ENCODE results near the gene ZBTB33. TPM values are rescaled to one million over a fixed set of nuclear protein-coding genes. Genes with fewer than 3 reads are reported as not detected.

ZBTB33 gene
- total and polyA plus RNA-seq, 8 donors: 1.7 to 12.0 (median 6.0) TPM

- H3K36me3 ChIP-seq: no peaks in the 10 kb centered on the region
- H3K27me3 ChIP-seq: peaks cover 0 to 5% (median 2%) of the 10 kb centered on the region in 4 donors
- intact Hi-C loops (cut with DNase I): no loop called here
- peak; percentile 92 to 97 (median 94) for ATAC-seq
- H3K9me3 ChIP-seq: no peaks in the 10 kb centered on the region
- no peak for FAIRE-seq
- peaks cover 0 to 8% (median 0%) of the 10 kb centered on the region in 3 donors for H3K4me1 ChIP-seq
- peak overlapping the region; percentile 77 to 94 (median 90) for H3K27ac ChIP-seq
- no peak for TF ChIP-seq CTCF (IDR thresholded peaks at IDR 0.05)
- 0 to 35% methylated on average over 43 of the region's 43 CpGs for WGBS, 2 donors
- peak overlapping the region; percentile 40 to 66 (median 54) for H3K4me3 ChIP-seq
- peak; percentile 72 to 89 (median 80) for DNase-seq
Measured at GRCh38 chrX:120244735-120245498, 5.7 kb upstream of the ZBTB33 start.

GRCh38 chrX:120251471-120252011 is 929 bp downstream of the ZBTB33 start:
- intact Hi-C loops (cut with DNase I): no loop called here
- Histone ChIP-seq H3K27ac (peak overlapping the region; percentile 58 to 91 (median 82)), H3K9me3 (no peaks in the 10 kb centered on the region), H3K4me1 (peaks cover 0 to 6% (median 0%) of the 10 kb centered on the region in 3 donors), H3K4me3 (peak overlapping the region; percentile 19 to 57 (median 39)), H3K27me3 (peaks cover 0 to 5% (median 2%) of the 10 kb centered on the region in 4 donors), H3K36me3 (peaks cover 0 to 3% (median 0%) of the 10 kb centered on the region in 3 donors)
- ATAC-seq: peak; percentile 18 to 58 (median 40)
- WGBS, 2 donors: 0 to 38% methylated on average over 28 of the region's 28 CpGs
- DNase-seq: peak in 3 of 6 donors; percentile 9 to 33 (median 29)
- no peak for FAIRE-seq
- TF ChIP-seq CTCF (IDR thresholded peaks at IDR 0.05): no peak

GRCh38 chrX:120253784-120254183 is 3.2 kb downstream of the ZBTB33 start:
- DNase-seq (no peak), ATAC-seq (no peak), FAIRE-seq (no peak)
- H3K27ac ChIP-seq: no peak overlapping the region
- H3K9me3 ChIP-seq: no peaks in the 10 kb centered on the region
- TF ChIP-seq CTCF (IDR thresholded peaks at IDR 0.05): no peak
- 66 to 90% methylated on average over 6 of the region's 6 CpGs for WGBS, 2 donors
- peaks cover 0 to 6% (median 0%) of the 10 kb centered on the region in 3 donors for H3K4me1 ChIP-seq
- H3K27me3 ChIP-seq: peaks cover 0 to 5% (median 2%) of the 10 kb centered on the region in 4 donors
- no peak overlapping the region for H3K4me3 ChIP-seq
- H3K36me3 ChIP-seq: peaks cover 0 to 3% (median 0%) of the 10 kb centered on the region in 3 donors
- intact Hi-C loops (cut with DNase I): no loop called here

GRCh38 chrX:120260369-120260768 is 9.8 kb downstream of the ZBTB33 start:
- ATAC-seq (no peak), FAIRE-seq (no peak), DNase-seq (no peak)
- H3K27ac ChIP-seq: no peak overlapping the region
- no peaks in the 10 kb centered on the region for H3K36me3 ChIP-seq
- 50 to 54% methylated on average over 3 of the region's 3 CpGs for WGBS, 2 donors
- no peaks in the 10 kb centered on the region for H3K4me1 ChIP-seq
- H3K27me3 ChIP-seq: no peaks in the 10 kb centered on the region
- H3K4me3 ChIP-seq: no peak overlapping the region
- no peaks in the 10 kb centered on the region for H3K9me3 ChIP-seq
- intact Hi-C loops (cut with DNase I): no loop called here
- no peak for TF ChIP-seq CTCF (IDR thresholded peaks at IDR 0.05)

Measured in pancreas (tissue), 10 donors.